ENCODE measurements around the gene GBF1.

DNA sequence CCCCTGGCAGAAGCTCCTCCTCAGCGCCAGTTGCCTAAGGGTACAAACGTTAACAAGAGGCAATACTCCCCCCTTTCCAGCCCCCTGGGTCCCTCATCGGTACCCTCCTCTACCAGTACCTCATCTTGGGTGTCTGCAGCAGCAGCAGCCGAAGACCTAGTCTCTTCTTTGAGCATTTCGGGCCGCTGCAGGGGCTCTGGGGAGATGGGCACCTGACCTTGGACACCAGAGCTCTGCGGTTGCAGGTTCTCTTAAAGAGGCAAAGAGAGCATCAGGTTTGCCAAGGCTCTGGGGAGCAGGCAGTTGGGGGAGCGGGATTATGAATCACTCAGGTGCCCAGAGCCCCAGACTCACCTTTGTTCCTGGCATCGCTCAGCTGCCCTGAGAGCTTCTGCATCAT, 178.8 kb downstream of the GBF1 start:
- no peak for TF ChIP-seq POLR2A (IDR thresholded peaks at IDR 0.05)
- TF ChIP-seq, protein P1, sequence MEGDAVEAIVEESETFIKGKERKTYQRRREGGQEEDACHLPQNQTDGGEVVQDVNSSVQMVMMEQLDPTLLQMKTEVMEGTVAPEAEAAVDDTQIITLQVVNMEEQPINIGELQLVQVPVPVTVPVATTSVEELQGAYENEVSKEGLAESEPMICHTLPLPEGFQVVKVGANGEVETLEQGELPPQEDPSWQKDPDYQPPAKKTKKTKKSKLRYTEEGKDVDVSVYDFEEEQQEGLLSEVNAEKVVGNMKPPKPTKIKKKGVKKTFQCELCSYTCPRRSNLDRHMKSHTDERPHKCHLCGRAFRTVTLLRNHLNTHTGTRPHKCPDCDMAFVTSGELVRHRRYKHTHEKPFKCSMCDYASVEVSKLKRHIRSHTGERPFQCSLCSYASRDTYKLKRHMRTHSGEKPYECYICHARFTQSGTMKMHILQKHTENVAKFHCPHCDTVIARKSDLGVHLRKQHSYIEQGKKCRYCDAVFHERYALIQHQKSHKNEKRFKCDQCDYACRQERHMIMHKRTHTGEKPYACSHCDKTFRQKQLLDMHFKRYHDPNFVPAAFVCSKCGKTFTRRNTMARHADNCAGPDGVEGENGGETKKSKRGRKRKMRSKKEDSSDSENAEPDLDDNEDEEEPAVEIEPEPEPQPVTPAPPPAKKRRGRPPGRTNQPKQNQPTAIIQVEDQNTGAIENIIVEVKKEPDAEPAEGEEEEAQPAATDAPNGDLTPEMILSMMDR (IDR thresholded peaks at IDR 0.05): no peak
- no peak for TF ChIP-seq POLR2AphosphoS5 (IDR thresholded peaks at IDR 0.05)
